H1 (cell line): ENCODE measurements around the gene ABLIM1. TPM values are rescaled to one million over a fixed set of nuclear protein-coding genes. Genes with fewer than 3 reads are reported as not detected.

Experiments
- CTCF ChIA-PET: fragments of 300-600 bp; sonication (Branson Sonifier 250); formaldehyde crosslinking; loops from one replicate; lab custom pipeline; 2021; ENCODE audit not compliant: partially characterized antibody; lab: Charles Lee
- POLR2A ChIA-PET: fragments of 300-600 bp; sonication (Branson Sonifier 250); formaldehyde crosslinking; loops from one replicate; lab custom pipeline; 2021; ENCODE audit warnings: inconsistent platforms; ENCODE audit not compliant: partially characterized antibody; lab: Charles Lee
- DNase-seq, 2 experiments: peaks; one replicate each; pipeline versions ENCODE4 v3.0.0 to v3.0.0-alpha.2; 2010 to 2022; ENCODE audit warnings: low spot score in 2 of 2, low read depth in 1 of 2, mixed read lengths in 1 of 2
- FAIRE-seq: peaks from 2 replicates; lab custom pipeline; 2011; peaks lifted over from hg19 to GRCh38; lab: Jason Lieb, UNC
- H2AFZ ChIP-seq: 2 replicates; pipeline ENCODE4 v1.8.1; 2012; ENCODE audit warnings: low read length, inconsistent platforms
- H2AK5ac ChIP-seq: 2 replicates; pipeline ENCODE4 v1.6.1; 2013; ENCODE audit warnings: low read depth, low read length
- H2BK120ac ChIP-seq: replicated peaks from 2 replicates; pipeline ENCODE3; 2013; ENCODE audit warnings: low read depth, low read length, inconsistent platforms
- H2BK12ac ChIP-seq: 2 replicates; pipeline ENCODE4 v1.6.1; 2013; ENCODE audit warnings: low read depth, low read length
- H2BK15ac ChIP-seq: 2 replicates; pipeline ENCODE4 v1.6.1; 2013; ENCODE audit warnings: low read length
- H2BK20ac ChIP-seq: 2 replicates; pipeline ENCODE4 v1.6.1; 2013; ENCODE audit warnings: low read length
- H2BK5ac ChIP-seq: 2 replicates; pipeline ENCODE4 v1.6.1; 2013; ENCODE audit warnings: low read depth, low read length
- H3K14ac ChIP-seq: 2 replicates; pipeline ENCODE4 v1.6.1; 2013; ENCODE audit warnings: inconsistent platforms; ENCODE audit not compliant: insufficient read length
- H3K18ac ChIP-seq: 2 replicates; pipeline ENCODE4 v1.6.1; 2013; ENCODE audit warnings: low read length; ENCODE audit errors: extremely low read depth
- H3K23ac ChIP-seq: 2 replicates; pipeline ENCODE4 v1.6.1; 2013; ENCODE audit warnings: inconsistent platforms; ENCODE audit not compliant: insufficient read length
- H3K23me2 ChIP-seq: 2 replicates; pipeline ENCODE4 v1.6.1; 2013; ENCODE audit warnings: low read depth, low read length
- H3K27ac ChIP-seq: 2 replicates; pipeline ENCODE4 v1.6.1; 2011; ENCODE audit warnings: low read depth, low read length, inconsistent platforms
- H3K27me3 ChIP-seq, 4 experiments: replicated peaks in 1 of 4; 1 replicate in 1 of 4; 2 replicates in 3 of 4; pipeline versions ENCODE4 v1.6.1 to v1.8.1; 2011 to 2013; ENCODE audit warnings: low read length in 3 of 4, mild to moderate bottlenecking in 3 of 4, inconsistent platforms in 2 of 4, mixed read lengths in 2 of 4, moderate library complexity in 1 of 4; ENCODE audit not compliant: control insufficient read depth in 3 of 4, insufficient read depth in 3 of 4; ENCODE audit errors: extremely low read depth in 1 of 4
- H3K36me3 ChIP-seq, 4 experiments: 2 replicates each; pipeline versions ENCODE4 v1.6.1 to v1.8.1; 2011 to 2013; ENCODE audit warnings: mild to moderate bottlenecking in 4 of 4, low read length in 3 of 4, moderate library complexity in 2 of 4, control low read depth in 1 of 4, inconsistent platforms in 1 of 4; ENCODE audit not compliant: insufficient read depth in 4 of 4, control insufficient read depth in 2 of 4
- H3K4ac ChIP-seq: replicated peaks from 2 replicates; pipeline ENCODE3; 2013; ENCODE audit warnings: low read length, low read depth, mixed read lengths, inconsistent platforms; ENCODE audit not compliant: insufficient read length
- H3K4me1 ChIP-seq, 4 experiments: replicated peaks in 1 of 4; 1 replicate in 1 of 4; 2 replicates in 3 of 4; pipeline versions ENCODE4 v1.6.1 to v1.8.1; 2011 to 2013; ENCODE audit warnings: low read length in 3 of 4, inconsistent platforms in 2 of 4, mixed read lengths in 1 of 4; ENCODE audit not compliant: insufficient read depth in 4 of 4, control insufficient read depth in 3 of 4
- H3K4me2 ChIP-seq, 2 experiments: 2 replicates each; pipeline versions ENCODE4 v1.6.1 to v1.8.1; 2011 to 2013; ENCODE audit warnings: low read depth in 2 of 2, low read length in 2 of 2, control low read depth in 1 of 2, inconsistent platforms in 1 of 2, mild to moderate bottlenecking in 1 of 2; ENCODE audit not compliant: insufficient read depth in 1 of 2
- H3K4me3 ChIP-seq, 4 experiments: fragments of 200-600, 300-600 bp in 1 of 4; sonication (generic), shearing (Covaris generic), sonication (Bioruptor Twin) in 1 of 4; 2 replicates each; pipeline versions ENCODE4 v1.5.1 to v1.8.1; 2011 to 2016; ENCODE audit warnings: low read length in 4 of 4, low read depth in 3 of 4, control low read depth in 2 of 4, inconsistent platforms in 2 of 4, mild to moderate bottlenecking in 2 of 4, mixed read lengths in 1 of 4, moderate library complexity in 1 of 4; ENCODE audit not compliant: insufficient read depth in 2 of 4; ENCODE audit errors: extremely low read depth in 1 of 4
- H3K56ac ChIP-seq: replicated peaks from 2 replicates; pipeline ENCODE3; 2013; ENCODE audit warnings: low read depth, mild to moderate bottlenecking, mixed read lengths, low read length, inconsistent platforms; ENCODE audit not compliant: insufficient read length
- H3K79me1 ChIP-seq: 2 replicates; pipeline ENCODE4 v1.6.1; 2013; ENCODE audit warnings: low read depth, low read length, control low read depth
- H3K79me2 ChIP-seq, 2 experiments: 2 replicates each; pipeline versions ENCODE4 v1.6.1 to v1.8.1; 2012 to 2013; ENCODE audit warnings: low read length in 2 of 2, mild to moderate bottlenecking in 2 of 2, inconsistent platforms in 1 of 2; ENCODE audit not compliant: insufficient read depth in 2 of 2, control insufficient read depth in 1 of 2
- H3K9ac ChIP-seq, 4 experiments: replicated peaks in 1 of 4; 1 replicate in 1 of 4; 2 replicates in 3 of 4; pipeline versions ENCODE4 v1.6.1 to v1.8.1; 2011 to 2013; ENCODE audit warnings: low read depth in 3 of 4, low read length in 3 of 4, control low read depth in 2 of 4, mild to moderate bottlenecking in 2 of 4, moderate library complexity in 2 of 4, inconsistent platforms in 1 of 4; ENCODE audit errors: extremely low read depth in 1 of 4
- H3K9me3 ChIP-seq, 2 experiments: 2 replicates each; pipeline versions ENCODE4 v1.6.1 to v1.8.1; 2012 to 2013; ENCODE audit warnings: mild to moderate bottlenecking in 2 of 2, moderate library complexity in 2 of 2, control low read depth in 1 of 2, inconsistent platforms in 1 of 2, low read depth in 1 of 2, low read length in 1 of 2, mixed read lengths in 1 of 2; ENCODE audit not compliant: insufficient read depth in 2 of 2
- H4K20me1 ChIP-seq, 2 experiments: replicated peaks in 1 of 2; 2 replicates each; pipeline versions ENCODE3 to v1.8.1; 2011 to 2013; ENCODE audit warnings: inconsistent platforms in 2 of 2, low read length in 2 of 2, mild to moderate bottlenecking in 1 of 2; ENCODE audit not compliant: insufficient read depth in 2 of 2, control insufficient read depth in 1 of 2
- H4K5ac ChIP-seq: 2 replicates; pipeline ENCODE4 v1.6.1; 2013; ENCODE audit warnings: low read length, low read depth, mixed read lengths, inconsistent platforms; ENCODE audit not compliant: insufficient read length
- H4K8ac ChIP-seq: 2 replicates; pipeline ENCODE4 v1.8.0; 2013; ENCODE audit warnings: mild to moderate bottlenecking, moderate library complexity, low read length, inconsistent platforms; ENCODE audit not compliant: insufficient read depth; ENCODE audit errors: extremely low read depth
- H4K91ac ChIP-seq: replicated peaks from 2 replicates; pipeline ENCODE3; 2013; ENCODE audit warnings: low read length, mixed read lengths, inconsistent platforms; ENCODE audit not compliant: insufficient read length
- YY1 ChIP-seq: IDR thresholded peaks from 2 replicates; pipeline ENCODE4 v1.6.1; 2011; ENCODE audit warnings: low read depth, mild to moderate bottlenecking, low read length
- WGBS, 2 experiments: shearing (Covaris generic) in 1 of 2; methylation state at CpG; one replicate each; pipeline versions ENCODE4 v1.1.6 to v1.1.7; 2013 to 2015; ENCODE audit warnings: low lambda C conversion rate in 2 of 2, mixed read lengths in 2 of 2, inconsistent platforms in 1 of 2, low coverage in 1 of 2, missing lambda C conversion rate in 1 of 2; ENCODE audit not compliant: insufficient replicate concordance in 2 of 2, insufficient coverage in 1 of 2, insufficient read length in 1 of 2; ENCODE audit errors: extremely low coverage in 1 of 2, missing lambda C conversion rate in 1 of 2; 5-methylcytosine and 5-hydroxymethylcytosine counted together
- polyA plus RNA-seq, 7 experiments: library from polyadenylated mRNA; depleted of rRNA in 3 of 7; stranded (reverse) in 5 of 7; unstranded in 2 of 7; fragments of >200 nt in 5 of 7; fragments of 200-250 nt in 2 of 7; gene quantifications; 1 replicate in 5 of 7; 2 replicates in 1 of 7; 4 replicates in 1 of 7; pipeline versions ENCODE4 v1.2.1 to v1.2.3, GENCODE V29; 2011 to 2013; ENCODE audit warnings: missing spikeins in 2 of 7, mixed read lengths in 2 of 7
- total RNA-seq: library from RNA; stranded (reverse); fragmentation: NEBNext Ultra II Directional; extraction: Animal tissue kit (Norgen Biotek cat#: 25700); gene quantifications from 2 replicates; pipeline ENCODE4 v1.2.1, GENCODE V29; 2021

ABLIM1 gene
- total and polyA plus RNA-seq, 2 of the 8 experiments (the other 6 are each of a cell fraction or from before 2014, with no cell fraction given) = 51.2 to 51.7 TPM

DNA sequence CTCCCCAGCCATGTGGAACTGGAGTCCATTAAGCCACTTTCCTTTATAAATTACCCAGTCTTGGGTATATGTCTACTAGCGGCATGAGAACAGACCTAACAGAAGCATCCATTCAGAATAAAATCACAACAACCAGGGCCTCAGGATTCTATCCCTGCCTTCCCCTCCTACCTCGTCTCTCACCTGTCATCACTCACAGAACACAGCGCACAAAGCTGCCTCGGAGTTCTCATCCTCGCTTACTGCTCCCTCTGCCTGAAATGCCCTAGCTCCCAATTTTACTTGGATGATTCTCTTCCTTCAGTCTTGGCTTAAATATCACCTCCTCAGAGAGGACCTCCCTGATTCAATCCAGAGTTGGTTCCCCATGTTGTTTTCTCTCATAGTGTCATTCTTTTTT, 183.1 kb downstream of the ABLIM1 start:
- TF ChIP-seq YY1 = no peak
- no peak overlapping the region for H2BK5ac ChIP-seq

More for the DNA sequence above, 183.1 kb downstream of the ABLIM1 start:
- no peaks in the 10 kb centered on the region for H3K23me2 ChIP-seq
- H4K91ac ChIP-seq = no peak overlapping the region
- H2BK20ac ChIP-seq = no peak overlapping the region
- peaks cover 4 to 9% (median 7%) of the 10 kb centered on the region in 4 experiments; a peak in 6 of 7 replicates for H3K4me1 ChIP-seq
- no peak overlapping the region for H3K9ac ChIP-seq
- H3K4ac ChIP-seq = no peak overlapping the region
- WGBS, 2 experiments = 94% methylated on average over 5 of the region's 5 CpGs; no CpG with 5 or more reads in 1 of the 2 experiments
- H3K27me3 ChIP-seq = no peaks in the 10 kb centered on the region
- H3K9me3 ChIP-seq = no peaks in the 10 kb centered on the region
- H3K79me1 ChIP-seq = no peaks in the 10 kb centered on the region
- H3K14ac ChIP-seq = no peak overlapping the region
- H3K23ac ChIP-seq = no peak overlapping the region
- FAIRE-seq (no peak), DNase-seq (no peak)
- H3K79me2 ChIP-seq = no peaks in the 10 kb centered on the region
- H3K4me2 ChIP-seq = no peak overlapping the region
- H3K18ac ChIP-seq = no peak overlapping the region
- H2AFZ ChIP-seq = no peak overlapping the region
- no peak overlapping the region for H3K4me3 ChIP-seq
- H2BK120ac ChIP-seq = no peak overlapping the region
- H3K36me3 ChIP-seq = no peaks in the 10 kb centered on the region; a peak in 1 of 8 replicates
- POLR2A ChIA-PET = no interaction called here
- CTCF ChIA-PET = interaction anchor here (0.5 to 12.5 kb wide), 6 partner anchors 10 to 229 kb away, joined by 3 to 186 read pairs (median 4); no protein-coding TSS in a partner anchor
- H2AK5ac ChIP-seq = no peak overlapping the region
- no peaks in the 10 kb centered on the region for H4K20me1 ChIP-seq
- H4K5ac ChIP-seq = no peak overlapping the region
- no peak overlapping the region for H2BK12ac ChIP-seq
- H3K56ac ChIP-seq = no peak overlapping the region
- no peak overlapping the region for H3K27ac ChIP-seq
- H2BK15ac ChIP-seq = no peak overlapping the region
- no peak overlapping the region for H4K8ac ChIP-seq
